Left colon (tissue), 2 donors: ENCODE data around the gene ZNF594. TPM values are rescaled to one million over a fixed set of nuclear protein-coding genes. Genes with fewer than 3 reads are reported as not detected.
"Not testable (repeated sequence)": the region's sequence is repeated elsewhere in the genome, so short reads cannot be mapped to it uniquely, and the experiment has no call there.

Source experiments
- ATAC-seq: fragments of 200-7000 bp; cut with Tn5 transposase; one replicate; pipeline ENCODE4 v1.9.1; 2020; ENCODE audit warnings: mild to moderate bottlenecking, moderate library complexity
- DNase-seq, 2 donors: peaks; one replicate each; pipeline ENCODE4 v3.0.0-alpha.2; 2020
- intact Hi-C, 2 donors: fragments of 100-400 bp; cut with DNase I in 1 of 2; cut with micrococcal nuclease in 1 of 2; formaldehyde crosslinking; loops; one replicate each; pipeline versions ENCODE4 v1.11.2 to v1.14.0; 2022; cut with DNase I, micrococcal nuclease
- total RNA-seq, 2 donors: library from RNA; stranded (reverse); fragmentation: NEBNext Ultra II Directional; extraction: Animal tissue kit (Norgen Biotek cat#: 25700); gene quantifications; one replicate each; pipeline ENCODE4 v1.2.1, GENCODE V29; 2021
- donor health status: DM: no; HTN: no; CAD: no.
- donor health status: DM: yes; HTN: yes; CAD: no.

The ZNF594 gene
- total RNA-seq, 2 donors from 2014 or later, result 3.7 to 3.9 TPM

DNA sequence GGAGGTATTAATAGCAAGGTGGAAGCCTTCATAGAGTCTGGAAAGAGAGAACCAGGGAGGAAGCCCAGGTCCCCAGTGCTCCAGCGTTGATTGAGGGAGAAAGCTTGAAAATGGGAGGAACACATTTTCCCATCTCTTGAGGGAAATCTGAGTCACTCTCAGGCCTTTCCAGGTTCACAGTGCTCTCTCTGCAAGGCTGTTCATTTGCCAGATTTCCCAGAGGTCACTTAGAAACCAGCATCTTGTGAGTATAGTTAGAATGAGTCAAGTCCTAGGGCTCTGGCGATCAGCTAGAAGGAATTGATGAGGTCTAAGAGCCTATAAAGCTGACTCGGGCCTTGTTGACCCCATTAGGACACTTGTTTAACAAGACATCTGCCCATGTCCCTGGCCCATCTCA lies 17.7 kb upstream of the ZNF594 start:
- DNase-seq (no peak), ATAC-seq (no peak)
- intact Hi-C loops, result no loop called here

- DNase-seq (no peak), ATAC-seq (peak; percentile 97)
- intact Hi-C loops, result no loop called here
These were observed 12.2 kb upstream of the ZNF594 start for GRCh38 chr17:5203908-5204294.

GRCh38 chr17:5203178-5203907 lies 11.7 kb upstream of the ZNF594 start:
- DNase-seq, result no peak
- intact Hi-C loops, result no loop called here
- ATAC-seq, result no peak

DNA sequence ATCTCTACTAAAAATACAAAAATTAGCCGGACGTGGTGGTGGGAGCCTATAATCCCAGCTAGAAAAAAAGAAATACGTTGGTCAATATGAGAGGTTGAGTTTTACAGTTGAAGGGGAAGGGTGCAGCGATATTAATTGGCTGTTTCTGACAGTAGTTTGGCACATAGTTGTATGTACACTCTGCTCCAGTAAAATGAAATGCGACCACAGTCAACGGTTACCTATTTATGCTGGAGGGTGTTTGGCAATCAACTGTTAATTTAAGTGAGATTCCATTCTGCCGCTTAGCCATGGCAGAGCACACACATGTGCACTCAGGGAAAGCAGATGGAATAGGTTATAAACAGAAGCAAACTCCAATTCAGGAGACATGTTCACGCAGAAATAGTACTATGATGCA lies 9.3 kb upstream of the ZNF594 start:
- no peak for ATAC-seq

DNA sequence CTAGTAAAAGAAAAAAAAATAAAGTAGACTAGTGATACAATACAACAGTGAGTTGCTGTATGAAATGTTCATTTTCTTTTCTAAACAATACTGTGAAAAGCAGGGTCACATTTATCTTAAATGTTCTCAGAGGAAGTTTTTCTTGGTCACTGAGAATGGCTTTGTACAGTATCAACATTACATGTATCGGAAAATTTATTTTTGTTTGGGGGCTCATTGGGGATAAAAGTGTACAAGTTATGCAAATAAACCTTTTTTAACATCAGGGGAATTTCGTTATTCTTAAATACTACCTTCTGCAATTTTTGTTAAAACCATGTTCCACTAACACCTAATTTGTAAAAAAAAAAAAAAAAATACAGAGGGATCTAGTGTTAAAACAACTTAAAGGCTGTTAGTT lies 8.7 kb upstream of the ZNF594 start:
- DNase-seq, result no peak
- intact Hi-C loops, result no loop called here
- ATAC-seq, result no peak

More for the DNA sequence above, 9.3 kb upstream of the ZNF594 start:
- intact Hi-C loops, result no loop called here
- no peak for DNase-seq

- DNase-seq (no peak), ATAC-seq (no peak)
- intact Hi-C loops, result no loop called here
These were observed 6.8 kb upstream of the ZNF594 start for GRCh38 chr17:5198472-5198871.

DNA sequence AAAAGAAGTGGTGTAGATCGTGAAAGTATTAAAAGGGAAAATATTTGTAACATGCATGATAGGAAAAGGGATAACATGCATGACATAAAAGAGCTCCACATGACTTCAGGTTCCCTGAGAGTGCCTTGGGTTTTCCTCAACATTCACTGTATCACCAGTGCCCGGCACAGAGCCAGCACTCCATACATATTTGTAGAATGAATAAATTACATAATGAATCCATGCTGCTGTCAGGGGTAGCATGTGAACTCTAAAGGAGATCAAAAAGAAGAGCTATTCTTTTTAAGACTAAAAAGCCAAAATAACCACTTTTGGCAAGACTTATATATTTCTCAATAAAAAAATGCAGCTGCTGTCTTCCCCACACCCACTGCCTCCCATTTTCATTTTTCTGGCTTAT lies 2.7 kb upstream of the ZNF594 start:
- ATAC-seq, result no peak
- intact Hi-C loops, result no loop called here

DNA sequence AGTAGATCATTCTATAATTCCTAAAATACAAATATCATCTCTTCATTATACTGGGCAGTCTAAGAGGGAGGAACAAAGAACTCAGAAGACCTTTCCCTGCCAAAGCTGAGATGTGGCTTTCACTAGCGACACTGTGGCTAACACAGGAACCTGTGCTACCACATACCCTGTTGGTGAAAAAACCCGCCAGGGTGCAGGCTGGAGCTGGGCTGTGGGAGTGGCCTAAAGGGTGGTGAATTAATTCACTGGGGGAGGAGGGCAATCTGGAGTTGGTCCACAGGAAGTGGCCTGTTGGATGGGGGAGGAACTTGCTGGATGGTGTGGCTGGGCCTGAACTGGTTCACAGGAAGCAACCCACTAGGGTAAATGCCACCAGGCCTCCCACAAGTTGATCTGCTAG lies 7.4 kb downstream of the ZNF594 start:
- intact Hi-C loops, result no loop called here
- no peak for DNase-seq
- no peak for ATAC-seq

More for the DNA sequence above, 2.7 kb upstream of the ZNF594 start:
- DNase-seq, result no peak

DNA sequence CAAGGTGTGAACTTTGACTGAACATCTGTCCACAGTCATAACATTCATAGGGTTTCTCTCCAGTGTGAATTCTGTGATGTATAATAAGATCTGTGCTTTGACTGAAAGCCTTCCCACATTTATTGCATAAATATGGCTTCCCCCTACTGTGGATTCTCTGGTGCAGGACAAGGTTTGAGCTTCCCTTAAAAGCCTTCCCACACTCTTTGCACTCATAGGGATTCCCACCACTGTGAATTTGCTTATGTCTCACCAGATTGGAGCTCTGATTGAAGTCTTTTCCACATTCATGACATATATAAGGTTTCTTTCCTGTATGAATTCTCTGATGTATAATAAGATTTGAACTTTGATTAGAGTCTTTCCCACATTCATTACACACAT lies 8.3 kb downstream of the ZNF594 start:
- intact Hi-C loops, result no loop called here

DNA sequence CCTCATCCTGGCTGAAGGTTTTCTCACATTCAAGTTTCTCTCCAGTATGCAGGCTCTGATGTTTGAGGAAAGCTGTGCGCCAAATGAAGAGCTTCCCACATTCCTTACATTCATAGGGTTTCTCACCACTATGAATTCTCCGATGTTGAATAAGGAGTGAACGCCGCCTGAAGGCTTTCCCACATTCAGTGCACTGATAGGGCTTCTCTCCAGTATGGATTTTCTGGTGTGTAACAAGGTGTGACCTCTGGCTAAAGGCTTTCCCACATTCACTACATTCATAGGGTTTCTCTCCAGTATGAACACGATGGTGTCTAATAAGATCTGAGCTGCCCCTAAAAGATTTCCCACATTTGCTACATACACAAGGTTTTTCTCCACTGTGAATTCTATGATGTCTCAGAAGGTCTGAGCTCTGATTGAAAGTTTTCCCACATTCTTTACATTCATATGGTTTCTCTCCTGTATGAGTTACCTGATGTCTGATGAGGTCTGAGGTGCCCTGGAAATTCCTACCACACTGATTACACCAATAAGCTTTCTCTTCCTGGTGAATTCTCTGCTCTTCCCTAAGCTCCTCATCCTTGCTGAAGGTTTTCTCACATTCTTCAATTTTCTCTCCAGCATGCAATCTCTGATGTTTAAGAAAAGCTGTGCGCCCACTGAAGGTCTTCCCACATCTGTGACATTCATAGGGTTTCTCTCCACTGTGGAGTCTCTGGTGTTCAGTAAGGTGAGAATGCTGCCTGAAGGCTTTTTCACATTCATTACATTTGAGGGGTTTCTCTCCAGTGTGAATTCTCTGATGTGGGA lies 8.9 kb downstream of the ZNF594 start:
- ATAC-seq (no peak), DNase-seq (no peak)
- intact Hi-C loops, result no loop called here

More for the DNA sequence above, 8.3 kb downstream of the ZNF594 start:
- no peak for DNase-seq
- ATAC-seq, result no peak

- ATAC-seq (no peak), DNase-seq (no peak)
- intact Hi-C loops, result no loop called here
These were observed 10.0 kb downstream of the ZNF594 start for GRCh38 chr17:5181509-5182305.

GRCh38 chr17:5179003-5179402 lies 12.7 kb downstream of the ZNF594 start:
- ATAC-seq (no peak), DNase-seq (no peak)
- intact Hi-C loops, result no loop called here

GRCh38 chr17:5175027-5175426 lies 16.6 kb downstream of the ZNF594 start:
- intact Hi-C loops, ATAC-seq, DNase-seq: not testable (repeated sequence)

GRCh38 chr17:5165791-5166564 lies 25.7 kb downstream of the ZNF594 start:
- DNase-seq, intact Hi-C loops: not testable (repeated sequence)
- ATAC-seq, result peak; percentile 71

GRCh38 chr17:5164436-5164835 lies 27.2 kb downstream of the ZNF594 start:
- ATAC-seq (peak; percentile 28), DNase-seq (no peak)
- intact Hi-C loops, result no loop called here

GRCh38 chr17:5161793-5162192 lies 29.9 kb downstream of the ZNF594 start:
- intact Hi-C loops, ATAC-seq, DNase-seq: not testable (repeated sequence)

DNA sequence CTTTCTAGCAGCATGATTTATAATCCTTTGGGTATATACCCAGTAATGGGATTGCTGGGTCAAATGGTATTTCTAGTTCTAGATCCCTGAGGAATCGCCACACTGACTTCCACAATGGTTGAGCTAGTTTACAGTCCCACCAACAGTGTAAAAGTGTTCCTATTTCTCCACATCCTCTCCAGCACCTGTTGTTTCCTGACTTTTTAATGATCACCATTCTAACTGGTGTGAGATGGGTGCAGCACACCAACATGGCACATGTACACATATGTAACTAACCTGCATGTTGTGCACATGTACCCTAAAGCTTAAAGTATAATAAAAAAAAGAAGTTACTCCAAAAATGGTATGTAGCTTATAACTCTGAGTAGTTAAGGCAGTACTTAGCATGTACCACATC lies 31.0 kb downstream of the ZNF594 start:
- intact Hi-C loops, ATAC-seq, DNase-seq: not testable (repeated sequence)

DNA sequence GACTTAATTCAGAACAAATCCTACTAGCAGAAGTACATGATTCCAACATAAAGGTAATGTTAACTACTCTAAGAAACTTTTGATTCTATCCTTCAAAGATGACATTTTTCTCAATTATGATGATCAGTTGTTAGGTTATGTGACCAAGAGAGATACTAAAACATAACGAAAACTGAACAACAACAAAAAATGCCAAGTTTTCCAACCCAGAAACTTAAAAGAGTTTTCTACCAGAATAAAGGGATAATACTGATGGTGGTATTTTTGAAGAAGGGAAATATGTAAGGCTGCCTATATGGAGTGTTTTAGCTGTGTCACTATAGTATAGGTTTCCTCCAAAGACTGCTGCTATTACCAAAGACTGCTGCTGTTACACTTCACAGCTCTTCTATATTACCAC lies 45.5 kb downstream of the ZNF594 start:
- DNase-seq, intact Hi-C loops, ATAC-seq: not testable (repeated sequence)

DNA sequence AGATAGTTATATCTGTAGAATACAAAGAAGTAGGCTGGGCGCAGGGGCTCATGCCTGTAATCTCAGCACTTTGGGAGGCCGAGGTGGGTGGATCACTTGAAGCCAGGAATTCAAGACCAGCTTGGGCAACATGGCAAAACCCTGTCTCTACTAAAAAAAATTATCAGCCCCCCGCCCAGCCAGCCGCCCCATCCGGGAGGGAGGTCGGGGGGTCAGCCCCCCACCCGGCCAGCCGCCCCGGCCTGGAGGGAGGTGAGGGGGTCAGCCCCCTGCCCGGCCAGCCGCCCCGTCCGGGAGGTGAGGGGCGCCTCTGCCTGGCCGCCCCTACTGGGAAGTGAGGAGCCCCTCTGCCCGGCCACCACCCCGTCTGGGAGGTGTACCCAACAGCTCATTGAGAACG lies 48.8 kb downstream of the ZNF594 start:
- intact Hi-C loops, DNase-seq: not testable (repeated sequence)

More for the DNA sequence above, 48.8 kb downstream of the ZNF594 start:
- not testable (repeated sequence) for ATAC-seq
